Uterus (tissue), 2 donors: Measurements from ENCODE around the gene CCNC.

Experiments
- POLR2A ChIP-seq, 2 donors: fragments of 450-650 bp; IDR thresholded peaks; one replicate each; pipeline ENCODE4 v1.6.1; 2016; ENCODE audit warnings: antibody characterized with exemption in 2 of 2, mild to moderate bottlenecking in 1 of 2, moderate library complexity in 1 of 2
- TF ChIP-seq, protein P1 (sequence below), 4 experiments: fragments of 200-600 bp in 2 of 4; fragments of 450-650 bp in 2 of 4; sonication (generic) in 2 of 4; IDR thresholded peaks; one replicate each; pipeline ENCODE4 v1.5.1; 2016 to 2019; ENCODE audit warnings: antibody characterized with exemption in 4 of 4, mild to moderate bottlenecking in 2 of 4, moderate library complexity in 1 of 4

DNA sequence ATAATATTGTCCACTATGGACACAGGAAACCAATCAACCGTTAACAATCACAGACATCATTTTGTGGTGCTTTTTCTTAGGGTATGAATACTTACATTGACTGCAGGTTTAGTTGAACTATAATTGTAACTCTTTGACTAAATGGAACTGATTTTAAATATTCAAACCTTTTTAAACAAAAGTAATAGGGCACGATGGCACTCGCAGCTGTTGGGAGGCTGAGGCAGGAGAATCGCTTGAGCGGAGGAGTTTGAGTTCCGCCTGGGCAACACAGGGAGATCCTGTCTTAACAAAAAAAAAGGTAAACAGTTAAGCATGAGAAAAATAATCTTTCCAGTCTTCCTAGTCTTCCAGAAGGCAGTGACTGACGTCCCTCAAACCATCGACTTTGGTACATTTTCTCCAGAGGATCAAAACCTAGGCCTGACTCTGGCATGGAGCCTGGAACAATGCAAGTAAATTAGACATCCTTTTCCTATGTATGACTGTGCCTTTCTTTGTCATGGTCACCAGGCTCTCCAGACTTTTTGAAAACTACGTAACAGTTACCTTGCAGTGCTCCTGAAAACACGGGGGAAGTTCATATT is 21.5 kb upstream of the CCNC start:
- TF ChIP-seq, protein P1, sequence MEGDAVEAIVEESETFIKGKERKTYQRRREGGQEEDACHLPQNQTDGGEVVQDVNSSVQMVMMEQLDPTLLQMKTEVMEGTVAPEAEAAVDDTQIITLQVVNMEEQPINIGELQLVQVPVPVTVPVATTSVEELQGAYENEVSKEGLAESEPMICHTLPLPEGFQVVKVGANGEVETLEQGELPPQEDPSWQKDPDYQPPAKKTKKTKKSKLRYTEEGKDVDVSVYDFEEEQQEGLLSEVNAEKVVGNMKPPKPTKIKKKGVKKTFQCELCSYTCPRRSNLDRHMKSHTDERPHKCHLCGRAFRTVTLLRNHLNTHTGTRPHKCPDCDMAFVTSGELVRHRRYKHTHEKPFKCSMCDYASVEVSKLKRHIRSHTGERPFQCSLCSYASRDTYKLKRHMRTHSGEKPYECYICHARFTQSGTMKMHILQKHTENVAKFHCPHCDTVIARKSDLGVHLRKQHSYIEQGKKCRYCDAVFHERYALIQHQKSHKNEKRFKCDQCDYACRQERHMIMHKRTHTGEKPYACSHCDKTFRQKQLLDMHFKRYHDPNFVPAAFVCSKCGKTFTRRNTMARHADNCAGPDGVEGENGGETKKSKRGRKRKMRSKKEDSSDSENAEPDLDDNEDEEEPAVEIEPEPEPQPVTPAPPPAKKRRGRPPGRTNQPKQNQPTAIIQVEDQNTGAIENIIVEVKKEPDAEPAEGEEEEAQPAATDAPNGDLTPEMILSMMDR (IDR thresholded peaks at IDR 0.05) = no peak
- TF ChIP-seq POLR2A (IDR thresholded peaks at IDR 0.05) = no peak
